ENCODE data around the gene RNF223.

Gene RNF223

DNA sequence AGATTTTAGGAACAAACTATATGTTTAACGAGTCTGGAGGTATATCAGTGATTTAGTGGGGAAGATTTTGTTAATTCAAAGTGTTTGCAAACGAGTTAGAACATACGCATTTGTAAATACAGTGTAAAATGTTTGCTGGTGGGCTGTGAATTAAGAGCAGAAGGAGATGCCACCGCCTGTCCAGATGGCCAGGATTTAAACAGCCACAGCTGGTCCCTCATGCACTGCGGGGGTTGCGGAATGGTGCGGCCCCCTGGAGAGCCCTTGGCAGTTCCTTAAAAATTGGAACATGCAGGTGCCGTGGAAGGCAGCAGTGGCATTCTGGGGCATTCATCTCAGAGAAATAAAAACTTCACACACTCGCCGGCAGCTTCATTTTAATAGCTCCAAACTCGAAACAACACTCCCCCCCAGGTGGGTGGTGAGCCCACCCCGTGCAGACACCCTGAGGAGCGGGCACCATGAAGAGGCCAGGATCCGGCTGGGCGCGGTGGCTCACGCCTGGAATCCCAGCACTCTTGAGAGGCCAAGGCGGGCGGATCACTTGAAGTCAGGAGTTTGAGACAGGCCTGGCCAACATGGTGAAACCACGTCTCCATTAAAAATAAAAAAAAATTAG lies 45.3 kb upstream of the RNF223 start:
- TF ChIP-seq ZNF384 (IDR thresholded peaks at IDR 0.05) = no peak
- TF ChIP-seq, protein P1, sequence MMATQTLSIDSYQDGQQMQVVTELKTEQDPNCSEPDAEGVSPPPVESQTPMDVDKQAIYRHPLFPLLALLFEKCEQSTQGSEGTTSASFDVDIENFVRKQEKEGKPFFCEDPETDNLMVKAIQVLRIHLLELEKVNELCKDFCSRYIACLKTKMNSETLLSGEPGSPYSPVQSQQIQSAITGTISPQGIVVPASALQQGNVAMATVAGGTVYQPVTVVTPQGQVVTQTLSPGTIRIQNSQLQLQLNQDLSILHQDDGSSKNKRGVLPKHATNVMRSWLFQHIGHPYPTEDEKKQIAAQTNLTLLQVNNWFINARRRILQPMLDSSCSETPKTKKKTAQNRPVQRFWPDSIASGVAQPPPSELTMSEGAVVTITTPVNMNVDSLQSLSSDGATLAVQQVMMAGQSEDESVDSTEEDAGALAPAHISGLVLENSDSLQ (IDR thresholded peaks at IDR 0.05) = no peak
- no peak for TF ChIP-seq FOXM1 (IDR thresholded peaks at IDR 0.05; ENCODE audit: borderline replicate concordance)
- TF ChIP-seq CTBP1 (IDR thresholded peaks at IDR 0.05; ENCODE audit: borderline replicate concordance) = no peak
- no peak for TF ChIP-seq SP1 (IDR thresholded peaks at IDR 0.05)
- TF ChIP-seq SUZ12 (IDR thresholded peaks at IDR 0.05) = no peak
- ChIA-PET CTCF (no interaction called here), POLR2A (interaction anchor here (1.6 kb wide), 1 partner anchor 113 kb away, joined by 3 read pairs; the partner anchor contains the start of genes B3GALT6 and SDF4)
- no peak for DNase-seq (ENCODE audit: extremely low spot score)

DNA sequence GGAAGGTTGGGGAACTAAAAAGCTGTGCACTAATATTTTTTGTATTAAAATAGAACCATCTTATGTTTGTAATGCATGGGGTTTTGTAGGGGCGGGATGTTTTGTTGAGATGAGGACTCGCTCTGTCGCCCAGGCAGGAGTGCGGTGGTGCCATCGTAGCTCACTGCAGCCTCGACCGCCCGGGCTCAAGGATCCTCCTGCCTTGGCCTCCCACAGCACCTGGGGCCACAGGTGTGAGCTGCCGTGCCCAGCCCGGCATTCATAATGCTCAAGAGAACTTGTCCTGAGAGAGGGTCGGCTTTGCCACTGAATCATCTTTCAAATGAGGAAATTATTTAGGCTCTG lies 44.7 kb upstream of the RNF223 start:
- no peak for DNase-seq (ENCODE audit: extremely low spot score)
- POLR2A ChIA-PET = interaction anchor here (1.6 kb wide), 1 partner anchor 113 kb away, joined by 3 read pairs; the partner anchor contains the start of genes B3GALT6 and SDF4
- no peak for TF ChIP-seq NFRKB (IDR thresholded peaks at IDR 0.05)
- TF ChIP-seq, protein P1 (IDR thresholded peaks at IDR 0.05) = no peak
- no peak for TF ChIP-seq FOXM1 (IDR thresholded peaks at IDR 0.05; ENCODE audit: borderline replicate concordance)
- no peak for TF ChIP-seq ELF4 (IDR thresholded peaks at IDR 0.05)
- TF ChIP-seq HDGF (IDR thresholded peaks at IDR 0.05; ENCODE audit: borderline replicate concordance) = no peak
- TF ChIP-seq ARNT (IDR thresholded peaks at IDR 0.05) = no peak
- TF ChIP-seq LEF1 (IDR thresholded peaks at IDR 0.05; ENCODE audit: borderline replicate concordance) = no peak
- TF ChIP-seq TARDBP (IDR thresholded peaks at IDR 0.05) = no peak
- TF ChIP-seq L3MBTL2 (conservative IDR thresholded peaks at IDR 0.05) = no peak
- no peak for TF ChIP-seq SP1 (IDR thresholded peaks at IDR 0.05)
- TF ChIP-seq ZNF384 (IDR thresholded peaks at IDR 0.05) = no peak
- no peak for TF ChIP-seq BHLHE40 (IDR thresholded peaks at IDR 0.05; ENCODE audit: borderline replicate concordance)
- no peak for TF ChIP-seq FOXK2 (IDR thresholded peaks at IDR 0.05)
- TF ChIP-seq CTBP1 (IDR thresholded peaks at IDR 0.05; ENCODE audit: borderline replicate concordance) = no peak
- TF ChIP-seq SUZ12 (IDR thresholded peaks at IDR 0.05) = no peak
- no peak for TF ChIP-seq FOXA1 (IDR thresholded peaks at IDR 0.05)
- CTCF ChIA-PET = no interaction called here

DNA sequence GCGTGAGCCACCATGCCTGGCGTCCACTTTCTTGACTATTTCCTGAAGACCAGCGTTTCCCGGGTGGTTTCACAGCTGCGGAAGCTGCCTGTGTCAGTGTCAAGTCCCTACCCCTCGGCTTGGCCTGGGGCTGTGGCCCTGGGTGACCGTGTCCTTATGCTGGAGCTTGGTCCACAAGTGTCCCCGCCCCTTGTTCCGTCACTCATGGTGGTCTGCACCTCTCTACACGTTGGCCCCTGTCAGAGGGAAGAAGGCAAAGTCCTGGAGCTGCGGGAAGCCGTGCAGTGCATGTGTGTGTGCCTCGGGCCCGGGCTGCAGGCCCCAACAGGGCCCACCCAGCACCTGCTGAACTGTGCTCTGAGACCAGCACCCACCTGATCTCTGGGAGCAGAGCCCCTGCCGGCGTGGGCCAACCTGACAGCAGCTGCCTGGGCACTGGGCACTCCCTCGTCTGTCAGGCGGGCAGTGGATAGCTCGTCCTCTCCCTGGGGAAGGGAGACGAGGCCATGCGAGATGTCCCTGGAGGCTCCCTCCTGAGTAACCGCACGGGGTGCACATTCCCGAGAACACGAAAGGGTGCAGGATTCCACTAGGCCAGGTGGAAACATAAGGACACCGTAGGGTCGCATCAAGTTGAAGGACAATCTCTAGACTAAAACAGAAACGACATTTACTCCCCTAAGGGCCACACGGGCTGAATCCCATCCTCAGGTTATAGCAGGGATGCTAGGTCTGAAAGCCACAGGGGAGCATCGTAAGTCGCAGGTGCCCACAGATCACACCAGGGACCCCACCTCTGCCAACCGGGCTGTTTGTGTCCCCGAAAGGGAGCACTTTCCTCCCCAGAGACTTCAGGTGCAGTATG lies 44.1 kb upstream of the RNF223 start:
- ChIA-PET POLR2A (no interaction called here), CTCF (no interaction called here)
- TF ChIP-seq NFRKB (IDR thresholded peaks at IDR 0.05) = no peak
- TF ChIP-seq FOXM1 (IDR thresholded peaks at IDR 0.05; ENCODE audit: borderline replicate concordance) = no peak
- TF ChIP-seq, protein P1 (IDR thresholded peaks at IDR 0.05) = no peak
- no peak for TF ChIP-seq FOXA1 (IDR thresholded peaks at IDR 0.05)
- no peak for TF ChIP-seq TARDBP (IDR thresholded peaks at IDR 0.05)
- no peak for DNase-seq (ENCODE audit: extremely low spot score)

DNA sequence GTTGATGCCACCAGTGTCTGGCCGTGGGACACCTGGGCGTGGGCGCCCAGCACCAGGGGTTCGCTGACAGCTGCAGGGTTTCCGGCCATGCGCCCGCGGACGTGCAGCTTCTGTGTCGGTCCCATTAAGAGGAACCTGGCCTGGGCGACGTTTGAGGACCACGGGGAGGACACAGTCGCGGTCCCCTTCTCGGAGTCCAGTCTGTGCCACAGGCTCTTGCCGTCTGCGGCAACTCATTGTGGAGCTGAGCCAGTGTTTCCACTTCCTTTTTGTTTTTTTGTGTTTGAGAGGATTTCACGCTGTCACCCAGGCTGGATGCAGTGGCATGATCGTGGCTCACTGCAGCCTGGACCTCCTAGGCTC lies 43.3 kb upstream of the RNF223 start:
- ChIA-PET POLR2A (no interaction called here), CTCF (interaction anchor here (0.6 kb wide), 1 partner anchor 119 kb away, joined by 3 read pairs; no protein-coding TSS in a partner anchor)
- TF ChIP-seq FOXM1 (IDR thresholded peaks at IDR 0.05; ENCODE audit: borderline replicate concordance) = no peak
- TF ChIP-seq FOXK2 (IDR thresholded peaks at IDR 0.05) = no peak
- TF ChIP-seq HDGF (IDR thresholded peaks at IDR 0.05; ENCODE audit: borderline replicate concordance) = no peak
- TF ChIP-seq SUZ12 (IDR thresholded peaks at IDR 0.05) = no peak
- no peak for TF ChIP-seq CTBP1 (IDR thresholded peaks at IDR 0.05; ENCODE audit: borderline replicate concordance)
- no peak for TF ChIP-seq ZNF384 (IDR thresholded peaks at IDR 0.05)
- no peak for TF ChIP-seq L3MBTL2 (conservative IDR thresholded peaks at IDR 0.05)
- TF ChIP-seq, protein P1 (IDR thresholded peaks at IDR 0.05) = no peak
- TF ChIP-seq ARNT (IDR thresholded peaks at IDR 0.05) = no peak
- no peak for TF ChIP-seq ELF4 (IDR thresholded peaks at IDR 0.05)
- TF ChIP-seq FOXA1 (IDR thresholded peaks at IDR 0.05) = no peak
- TF ChIP-seq TARDBP (IDR thresholded peaks at IDR 0.05) = no peak
- no peak for TF ChIP-seq NFRKB (IDR thresholded peaks at IDR 0.05)
- no peak for TF ChIP-seq SP1 (IDR thresholded peaks at IDR 0.05)
- no peak for TF ChIP-seq BHLHE40 (IDR thresholded peaks at IDR 0.05; ENCODE audit: borderline replicate concordance)
- no peak for TF ChIP-seq LEF1 (IDR thresholded peaks at IDR 0.05; ENCODE audit: borderline replicate concordance)
- no peak for DNase-seq (ENCODE audit: extremely low spot score)

DNA sequence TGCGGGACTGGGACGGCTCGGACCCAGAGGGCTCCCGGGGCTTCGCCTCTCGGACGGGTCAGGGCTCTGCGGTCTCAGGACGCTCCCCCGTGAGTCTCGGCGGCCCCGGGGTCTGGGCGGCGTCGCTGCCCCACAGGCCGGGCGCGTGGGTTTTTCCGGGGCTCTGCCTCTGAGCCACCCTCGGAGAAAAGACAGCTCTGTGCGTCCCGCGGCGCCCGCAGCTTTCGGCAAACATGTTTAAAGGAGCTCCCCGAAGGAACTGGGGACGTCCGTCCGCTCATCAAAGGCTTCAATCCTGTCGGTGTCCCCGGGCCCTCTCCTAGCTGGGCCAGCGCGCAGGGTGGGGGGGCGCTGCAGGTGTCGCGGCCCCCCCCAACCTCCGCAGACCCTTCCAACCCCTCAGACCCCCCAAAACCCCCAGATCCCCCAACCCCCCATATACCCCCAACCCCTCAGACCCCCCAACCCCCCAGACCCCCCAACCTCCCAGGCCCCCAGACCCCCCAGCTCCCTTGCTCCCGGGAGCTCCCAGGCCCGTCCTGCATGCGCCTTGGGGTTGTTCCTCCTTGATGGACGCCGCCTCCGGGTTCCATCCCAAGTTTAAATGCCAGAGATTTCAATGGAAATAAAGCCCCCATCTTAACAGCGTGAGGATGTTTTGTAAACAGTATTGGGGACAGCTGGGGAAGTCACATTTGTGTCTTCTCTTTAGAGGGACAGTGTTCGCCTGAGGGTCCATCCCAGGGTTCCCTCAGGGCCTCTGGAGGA lies 42.8 kb upstream of the RNF223 start:
- ChIA-PET POLR2A (no interaction called here), CTCF (interaction anchor here (0.6 kb wide), 1 partner anchor 120 kb away, joined by 3 read pairs; no protein-coding TSS in a partner anchor)
- DNase-seq (ENCODE audit: extremely low spot score) = no peak
- TF ChIP-seq ZNF384 (IDR thresholded peaks at IDR 0.05) = no peak
- no peak for TF ChIP-seq FOXM1 (IDR thresholded peaks at IDR 0.05; ENCODE audit: borderline replicate concordance)
- TF ChIP-seq L3MBTL2 (conservative IDR thresholded peaks at IDR 0.05) = no peak
- TF ChIP-seq ARNT (IDR thresholded peaks at IDR 0.05) = no peak
- TF ChIP-seq, protein P1 (IDR thresholded peaks at IDR 0.05) = no peak
- no peak for TF ChIP-seq BHLHE40 (IDR thresholded peaks at IDR 0.05; ENCODE audit: borderline replicate concordance)
- 0 out of 2 replicates have a peak, but pooled peaks have one; percentile 35 for TF ChIP-seq LEF1 (IDR thresholded peaks at IDR 0.05; ENCODE audit: borderline replicate concordance)
- no peak for TF ChIP-seq FOXK2 (IDR thresholded peaks at IDR 0.05)

Measured in HEK293T (cell line).